Neural cell (in vitro differentiated cells): ENCODE measurements around the gene SYTL3. TPM values are rescaled to one million over a fixed set of nuclear protein-coding genes. Genes with fewer than 3 reads are reported as not detected.

Experiments
- H2AFZ ChIP-seq: fragments of 200-600, 300-800 bp; sonication (generic), shearing (Covaris generic); 2 replicates; pipeline ENCODE4 v1.6.0; 2014; ENCODE audit warnings: low read depth, mild to moderate bottlenecking, antibody characterized with exemption, low read length, moderate library complexity
- H3F3A ChIP-seq: fragments of 200-600 bp; shearing (Covaris generic); 2 replicates; pipeline ENCODE4 v1.6.1; 2016; ENCODE audit warnings: mild to moderate bottlenecking, moderate library complexity, mixed read lengths, antibody characterized with exemption, low read length; ENCODE audit not compliant: insufficient read depth, poor library complexity, severe bottlenecking
- H3K27ac ChIP-seq: fragments of 200-600, 300-800 bp; sonication (generic), shearing (Covaris generic); 2 replicates; pipeline ENCODE4 v1.5.1; 2014; ENCODE audit warnings: mild to moderate bottlenecking, low read length, moderate library complexity
- H3K27me3 ChIP-seq: fragments of 300-800, 200-600 bp; sonication (generic), shearing (Covaris generic); 2 replicates; pipeline ENCODE4 v1.6.0; 2014; ENCODE audit warnings: mild to moderate bottlenecking, low read depth, low read length, moderate library complexity; ENCODE audit not compliant: insufficient read depth
- H3K36me3 ChIP-seq: fragments of 300-800, 200-600 bp; sonication (generic), shearing (Covaris generic); 2 replicates; pipeline ENCODE4 v1.5.1; 2014; ENCODE audit warnings: mild to moderate bottlenecking, antibody characterized with exemption, low read length, moderate library complexity; ENCODE audit not compliant: insufficient read depth
- H3K4me2 ChIP-seq: fragments of 300-800, 200-600 bp; sonication (generic), shearing (Covaris generic); 2 replicates; pipeline ENCODE4 v1.6.0; 2014; ENCODE audit warnings: mild to moderate bottlenecking, low read length
- H3K4me3 ChIP-seq: fragments of 300-800, 200-600 bp; sonication (generic), shearing (Covaris generic); 2 replicates; pipeline ENCODE4 v1.5.1; 2014; ENCODE audit warnings: mild to moderate bottlenecking, low read length, moderate library complexity
- H3K79me2 ChIP-seq: fragments of 200-600 bp; shearing (Covaris generic); replicated peaks from 2 replicates; pipeline ENCODE4 v1.6.0; 2014; ENCODE audit warnings: mild to moderate bottlenecking, low read length, moderate library complexity; ENCODE audit not compliant: insufficient read depth
- H3K9ac ChIP-seq: fragments of 300-800, 200-600 bp; sonication (generic), shearing (Covaris generic); 2 replicates; pipeline ENCODE4 v1.6.1; 2016; ENCODE audit warnings: mild to moderate bottlenecking, low read length, mixed read lengths
- H3K9me2 ChIP-seq: fragments of 200-600 bp; shearing (Covaris generic); 2 replicates; pipeline ENCODE4 v1.6.1; 2016; ENCODE audit warnings: mild to moderate bottlenecking, low read length, mixed read lengths; ENCODE audit not compliant: insufficient read depth
- H3K9me3 ChIP-seq: fragments of 200-600, 300-800 bp; sonication (generic), shearing (Covaris generic); 2 replicates; pipeline ENCODE4 v1.6.1; 2016; ENCODE audit warnings: mild to moderate bottlenecking, mixed run types, low read length, moderate library complexity, mixed read lengths
- H4K20me1 ChIP-seq: fragments of 200-600 bp; shearing (Covaris generic); 2 replicates; pipeline ENCODE4 v1.6.1; 2016; ENCODE audit warnings: mild to moderate bottlenecking, mixed run types; ENCODE audit not compliant: insufficient read depth
- EP300 ChIP-seq: fragments of 450-650 bp; conservative IDR thresholded peaks from 2 replicates; pipeline ENCODE4 v1.6.1; 2014; ENCODE audit warnings: antibody characterized with exemption, mild to moderate bottlenecking, moderate library complexity; ENCODE audit not compliant: poor library complexity, severe bottlenecking
- EZH2 ChIP-seq: fragments of 200-600, 300-800 bp; shearing (Covaris generic), sonication (generic); IDR thresholded peaks from 2 replicates; pipeline ENCODE4 v1.6.1; 2014; ENCODE audit warnings: antibody characterized with exemption, low read length, borderline replicate concordance, mild to moderate bottlenecking; ENCODE audit not compliant: insufficient read depth, poor library complexity, severe bottlenecking
- MXI1 ChIP-seq: fragments of 450-650 bp; conservative IDR thresholded peaks from 2 replicates; pipeline ENCODE4 v1.6.1; 2014; ENCODE audit warnings: antibody characterized with exemption, mild to moderate bottlenecking; ENCODE audit not compliant: poor library complexity, severe bottlenecking
- POLR2AphosphoS5 ChIP-seq: IDR thresholded peaks from 2 replicates; pipeline ENCODE4 v1.6.1; 2012
- RAD21 ChIP-seq: fragments of 450-650 bp; conservative IDR thresholded peaks from 2 replicates; pipeline ENCODE4 v1.6.1; 2014; ENCODE audit warnings: antibody characterized with exemption, mild to moderate bottlenecking, moderate library complexity
- SMC3 ChIP-seq: fragments of 450-650 bp; conservative IDR thresholded peaks from 2 replicates; pipeline ENCODE4 v1.6.1; 2014; ENCODE audit warnings: antibody characterized with exemption, mild to moderate bottlenecking, moderate library complexity; ENCODE audit not compliant: poor library complexity
- TAF1 ChIP-seq: IDR thresholded peaks from 2 replicates; pipeline ENCODE4 v1.6.1; 2012; ENCODE audit warnings: low read depth
- polyA plus RNA-seq: library from polyadenylated mRNA; depleted of rRNA; stranded (reverse); fragments of >200 nt; gene quantifications from 2 replicates; pipeline ENCODE4 v1.2.3, GENCODE V29; 2014
- TF ChIP-seq, protein P1 (sequence below): fragments of 450-650 bp; IDR thresholded peaks from 2 replicates; pipeline ENCODE4 v1.5.1; 2014; ENCODE audit warnings: antibody characterized with exemption, mild to moderate bottlenecking, moderate library complexity; ENCODE audit not compliant: poor library complexity, severe bottlenecking
- TF ChIP-seq, protein P2 (sequence below): IDR thresholded peaks from 2 replicates; pipeline ENCODE4 v1.6.1; 2012; ENCODE audit warnings: borderline replicate concordance

Gene SYTL3
- polyA plus RNA-seq, 1 donor from 2014 or later, result 2.1 TPM

- Histone ChIP-seq H3K4me3 (peak overlapping the region; percentile 99), H3K9ac (no peak overlapping the region), H3K79me2 (peaks cover 36% of the 10 kb centered on the region), H2AFZ (no peak overlapping the region), H4K20me1 (no peaks in the 10 kb centered on the region), H3K27me3 (no peaks in the 10 kb centered on the region), H3K27ac (no peak overlapping the region), H3K9me3 (no peaks in the 10 kb centered on the region), H3K4me2 (no peak overlapping the region), H3K9me2 (no peaks in the 10 kb centered on the region), H3F3A (no peaks in the 10 kb centered on the region), H3K36me3 (peaks cover 11% of the 10 kb centered on the region)
- TF ChIP-seq POLR2AphosphoS5 (no peak), EP300 (no peak)
These were observed 7.7 kb upstream of the SYTL3 start for GRCh38 chr6:158642097-158642601.

DNA sequence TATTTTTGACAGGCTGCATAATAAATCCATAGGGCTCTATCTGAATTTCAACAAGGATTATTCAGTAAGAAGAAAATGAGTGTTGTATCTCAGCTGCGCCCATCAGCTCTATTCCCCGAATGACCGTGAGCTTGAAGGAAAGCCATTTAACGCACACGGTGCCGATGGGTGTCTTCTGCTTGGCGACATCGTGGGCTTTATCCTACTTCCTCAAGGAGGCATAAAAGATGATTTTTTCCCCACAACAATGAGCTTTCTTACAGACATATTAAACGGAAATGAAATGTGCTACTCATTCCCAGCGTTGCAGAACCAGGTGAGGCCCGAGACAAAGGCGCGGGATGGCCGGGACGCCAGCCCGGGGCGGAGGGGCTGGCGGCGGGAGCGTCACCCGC, 6.0 kb upstream of the SYTL3 start:
- H3K79me2 ChIP-seq, result peaks cover 36% of the 10 kb centered on the region
- H3K4me3 ChIP-seq, result peak overlapping the region; percentile 99
- H3F3A ChIP-seq, result no peaks in the 10 kb centered on the region
- H3K27ac ChIP-seq, result peak overlapping the region; percentile 96
- H3K27me3 ChIP-seq, result no peaks in the 10 kb centered on the region
- peaks cover 11% of the 10 kb centered on the region for H3K36me3 ChIP-seq
- no peaks in the 10 kb centered on the region for H3K9me3 ChIP-seq
- peak overlapping the region; percentile 100 for H3K9ac ChIP-seq
- no peak for TF ChIP-seq SMC3
- peak; percentile 5 for TF ChIP-seq RAD21
- H3K4me2 ChIP-seq, result peak overlapping the region; percentile 57
- no peaks in the 10 kb centered on the region for H4K20me1 ChIP-seq
- H2AFZ ChIP-seq, result peak overlapping the region; percentile 86
- no peaks in the 10 kb centered on the region for H3K9me2 ChIP-seq

DNA sequence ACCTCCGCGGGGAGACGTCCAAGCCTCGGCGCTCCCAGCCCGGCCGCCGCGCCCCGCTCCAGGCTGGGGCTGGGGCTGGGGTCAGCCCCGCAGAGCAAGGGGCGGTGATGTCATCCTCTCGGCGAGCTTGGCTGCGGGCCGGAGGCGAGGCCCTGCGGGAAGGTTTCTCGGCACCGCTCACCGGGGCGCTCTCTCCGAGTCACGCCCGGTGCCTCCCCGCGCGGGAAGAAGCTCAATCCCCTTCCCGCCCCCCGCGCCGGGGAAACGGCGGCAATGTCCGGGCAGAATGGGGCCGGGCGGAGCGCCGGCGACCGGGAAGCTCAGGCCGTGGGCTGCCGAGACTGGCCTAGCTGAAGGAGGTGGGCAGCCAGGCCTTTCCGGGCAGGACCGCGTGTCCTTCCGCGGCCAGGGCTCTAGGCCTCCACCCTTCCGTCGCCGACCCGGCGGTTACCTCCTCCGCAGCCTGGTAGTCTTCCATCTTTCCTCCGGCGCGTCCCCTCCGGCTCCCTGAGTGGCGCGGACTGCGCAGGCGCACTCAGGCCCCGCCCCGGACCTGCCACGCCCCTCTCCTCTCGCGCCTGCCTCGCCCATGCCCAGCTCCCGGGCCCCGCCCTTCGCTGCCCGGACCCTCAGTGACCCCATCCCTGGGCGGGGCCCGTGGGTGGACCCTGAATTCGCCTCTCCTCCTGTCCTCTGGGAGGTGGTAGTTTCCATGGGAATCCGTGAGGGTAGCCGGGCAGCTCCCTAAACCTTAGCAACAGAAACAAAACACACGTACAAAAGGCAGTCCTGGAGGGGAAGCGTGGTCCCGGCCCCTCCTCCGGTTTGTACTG, 5.4 kb upstream of the SYTL3 start, which contains the start of gene DYNLT1:
TSS of gene DYNLT1 (minus strand) at position 513 of the 833 bp plus-strand sequence. CDS start at position 478, 35 bp downstream.
- H3K4me2 ChIP-seq, result peak within 1 kb of the TSS; percentile 57
- no peaks in the 10 kb centered on the region for H3F3A ChIP-seq
- H3K9ac ChIP-seq, result peak within 1 kb of the TSS; percentile 100
- peaks cover 11% of the 10 kb centered on the region for H3K36me3 ChIP-seq
- H3K27me3 ChIP-seq, result no peaks in the 10 kb centered on the region
- H4K20me1 ChIP-seq, result no peaks in the 10 kb centered on the region
- H3K9me2 ChIP-seq, result no peaks in the 10 kb centered on the region
- no peaks in the 10 kb centered on the region for H3K9me3 ChIP-seq
- TF ChIP-seq, protein P1, sequence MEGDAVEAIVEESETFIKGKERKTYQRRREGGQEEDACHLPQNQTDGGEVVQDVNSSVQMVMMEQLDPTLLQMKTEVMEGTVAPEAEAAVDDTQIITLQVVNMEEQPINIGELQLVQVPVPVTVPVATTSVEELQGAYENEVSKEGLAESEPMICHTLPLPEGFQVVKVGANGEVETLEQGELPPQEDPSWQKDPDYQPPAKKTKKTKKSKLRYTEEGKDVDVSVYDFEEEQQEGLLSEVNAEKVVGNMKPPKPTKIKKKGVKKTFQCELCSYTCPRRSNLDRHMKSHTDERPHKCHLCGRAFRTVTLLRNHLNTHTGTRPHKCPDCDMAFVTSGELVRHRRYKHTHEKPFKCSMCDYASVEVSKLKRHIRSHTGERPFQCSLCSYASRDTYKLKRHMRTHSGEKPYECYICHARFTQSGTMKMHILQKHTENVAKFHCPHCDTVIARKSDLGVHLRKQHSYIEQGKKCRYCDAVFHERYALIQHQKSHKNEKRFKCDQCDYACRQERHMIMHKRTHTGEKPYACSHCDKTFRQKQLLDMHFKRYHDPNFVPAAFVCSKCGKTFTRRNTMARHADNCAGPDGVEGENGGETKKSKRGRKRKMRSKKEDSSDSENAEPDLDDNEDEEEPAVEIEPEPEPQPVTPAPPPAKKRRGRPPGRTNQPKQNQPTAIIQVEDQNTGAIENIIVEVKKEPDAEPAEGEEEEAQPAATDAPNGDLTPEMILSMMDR, result no peak
- TF ChIP-seq RAD21 (peak; percentile 29), EP300 (peak; percentile 44), SMC3 (no peak), TAF1 (peak; percentile 94), POLR2AphosphoS5 (peak; percentile 100), EZH2 (no peak), MXI1 (peak; percentile 59)
- TF ChIP-seq, protein P2, sequence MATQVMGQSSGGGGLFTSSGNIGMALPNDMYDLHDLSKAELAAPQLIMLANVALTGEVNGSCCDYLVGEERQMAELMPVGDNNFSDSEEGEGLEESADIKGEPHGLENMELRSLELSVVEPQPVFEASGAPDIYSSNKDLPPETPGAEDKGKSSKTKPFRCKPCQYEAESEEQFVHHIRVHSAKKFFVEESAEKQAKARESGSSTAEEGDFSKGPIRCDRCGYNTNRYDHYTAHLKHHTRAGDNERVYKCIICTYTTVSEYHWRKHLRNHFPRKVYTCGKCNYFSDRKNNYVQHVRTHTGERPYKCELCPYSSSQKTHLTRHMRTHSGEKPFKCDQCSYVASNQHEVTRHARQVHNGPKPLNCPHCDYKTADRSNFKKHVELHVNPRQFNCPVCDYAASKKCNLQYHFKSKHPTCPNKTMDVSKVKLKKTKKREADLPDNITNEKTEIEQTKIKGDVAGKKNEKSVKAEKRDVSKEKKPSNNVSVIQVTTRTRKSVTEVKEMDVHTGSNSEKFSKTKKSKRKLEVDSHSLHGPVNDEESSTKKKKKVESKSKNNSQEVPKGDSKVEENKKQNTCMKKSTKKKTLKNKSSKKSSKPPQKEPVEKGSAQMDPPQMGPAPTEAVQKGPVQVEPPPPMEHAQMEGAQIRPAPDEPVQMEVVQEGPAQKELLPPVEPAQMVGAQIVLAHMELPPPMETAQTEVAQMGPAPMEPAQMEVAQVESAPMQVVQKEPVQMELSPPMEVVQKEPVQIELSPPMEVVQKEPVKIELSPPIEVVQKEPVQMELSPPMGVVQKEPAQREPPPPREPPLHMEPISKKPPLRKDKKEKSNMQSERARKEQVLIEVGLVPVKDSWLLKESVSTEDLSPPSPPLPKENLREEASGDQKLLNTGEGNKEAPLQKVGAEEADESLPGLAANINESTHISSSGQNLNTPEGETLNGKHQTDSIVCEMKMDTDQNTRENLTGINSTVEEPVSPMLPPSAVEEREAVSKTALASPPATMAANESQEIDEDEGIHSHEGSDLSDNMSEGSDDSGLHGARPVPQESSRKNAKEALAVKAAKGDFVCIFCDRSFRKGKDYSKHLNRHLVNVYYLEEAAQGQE, result peak; percentile 83
- peak within 1 kb of the TSS; percentile 99 for H3K4me3 ChIP-seq
- H3K27ac ChIP-seq, result peak within 1 kb of the TSS; percentile 96
- peaks cover 36% of the 10 kb centered on the region for H3K79me2 ChIP-seq
- H2AFZ ChIP-seq, result peak within 1 kb of the TSS; percentile 86
